Type B pancreatic cell (in vitro differentiated cells): ENCODE results near the gene FCF1. TPM values are rescaled to one million over a fixed set of nuclear protein-coding genes. Genes with fewer than 3 reads are reported as not detected.
A peak's percentile ranks its signal among the peaks of the same experiment; 100 is the strongest.
"Not testable (repeated sequence)": the region's sequence is repeated elsewhere in the genome, so short reads cannot be mapped to it uniquely, and the experiment has no call there.

Source experiments
- DNase-seq: peaks from one replicate; pipeline ENCODE4 v3.0.0; 2021; ENCODE audit warnings: mixed read lengths; ENCODE audit not compliant: unreplicated experiment; ENCODE audit errors: extremely low spot score
- H3K27ac Mint-ChIP-seq: 2 replicates; pipeline ENCODE4 v1.8.0; 2021; ENCODE audit warnings: mild to moderate bottlenecking, mixed read lengths
- H3K27me3 Mint-ChIP-seq: 2 replicates; pipeline ENCODE4 v1.8.0; 2021; ENCODE audit warnings: mixed read lengths
- H3K36me3 Mint-ChIP-seq: 2 replicates; pipeline ENCODE4 v1.8.0; 2021; ENCODE audit warnings: mixed read lengths
- H3K4me1 Mint-ChIP-seq: one replicate; pipeline ENCODE4 v1.8.0; 2021; ENCODE audit warnings: mixed read lengths; ENCODE audit not compliant: unreplicated experiment
- H3K4me3 Mint-ChIP-seq: 2 replicates; pipeline ENCODE4 v1.8.0; 2021; ENCODE audit warnings: mild to moderate bottlenecking, mixed read lengths
- H3K9me3 Mint-ChIP-seq: 2 replicates; pipeline ENCODE4 v1.8.0; 2021; ENCODE audit warnings: mixed read lengths
- CTCF ChIP-seq: fragments of 200-600 bp; sonication (generic); conservative IDR thresholded peaks from 2 replicates; pipeline ENCODE4 v1.5.0; 2021; ENCODE audit warnings: antibody characterized with exemption, mild to moderate bottlenecking
- total RNA-seq: library from RNA; stranded (reverse); gene quantifications from 2 replicates; pipeline ENCODE4 v1.2.1, GENCODE V29; 2021; ENCODE audit warnings: low replicate concordance

The FCF1 gene
- total RNA-seq, 1 donor from 2014 or later = 48.0 TPM

GRCh38 chr14:74754157-74754556, 41.2 kb downstream of the FCF1 start:
- DNase-seq = no peak

GRCh38 chr14:74754899-74755298, 42.0 kb downstream of the FCF1 start:
- TF ChIP-seq CTCF = no peak
- Mint-ChIP-seq H3K36me3 (no peaks in the 10 kb centered on the region), H3K27ac (no peak overlapping the region), H3K4me3 (no peak overlapping the region), H3K9me3 (no peaks in the 10 kb centered on the region), H3K27me3 (peaks cover 3% of the 10 kb centered on the region), H3K4me1 (no peaks in the 10 kb centered on the region)
- DNase-seq = no peak

More at GRCh38 chr14:74754157-74754556, 41.2 kb downstream of the FCF1 start:
- Mint-ChIP-seq H3K4me3 (no peak overlapping the region), H3K4me1 (no peaks in the 10 kb centered on the region), H3K36me3 (no peaks in the 10 kb centered on the region), H3K27ac (no peak overlapping the region), H3K27me3 (peaks cover 3% of the 10 kb centered on the region), H3K9me3 (no peaks in the 10 kb centered on the region)
- no peak for TF ChIP-seq CTCF

GRCh38 chr14:74756326-74756725, 43.4 kb downstream of the FCF1 start:
- no peak for DNase-seq
- TF ChIP-seq CTCF = no peak
- no peak overlapping the region for H3K27ac Mint-ChIP-seq
- no peaks in the 10 kb centered on the region for H3K9me3 Mint-ChIP-seq
- peaks cover 7% of the 10 kb centered on the region for H3K27me3 Mint-ChIP-seq
- no peak overlapping the region for H3K4me3 Mint-ChIP-seq
- H3K4me1 Mint-ChIP-seq = no peaks in the 10 kb centered on the region
- H3K36me3 Mint-ChIP-seq = no peaks in the 10 kb centered on the region

- not testable (repeated sequence) for H3K4me1 Mint-ChIP-seq, H3K27ac Mint-ChIP-seq, H3K9me3 Mint-ChIP-seq, H3K4me3 Mint-ChIP-seq, DNase-seq, H3K36me3 Mint-ChIP-seq
- H3K27me3 Mint-ChIP-seq = peaks cover 10% of the 10 kb centered on the region
Observed at GRCh38 chr14:74758505-74758904, 45.6 kb downstream of the FCF1 start.

GRCh38 chr14:74762917-74763802, 50.2 kb downstream of the FCF1 start, which contains the start of gene YLPM1:
YLPM1 (plus strand) TSS chr14:74763316; CDS start chr14:74763490, 174 bp downstream.
- H3K36me3 Mint-ChIP-seq = peaks cover 19% of the 10 kb centered on the region
- peak within 1 kb of the TSS; percentile 94 for H3K4me3 Mint-ChIP-seq
- TF ChIP-seq CTCF = peak; percentile 66
- H3K9me3 Mint-ChIP-seq = no peaks in the 10 kb centered on the region
- peaks cover 36% of the 10 kb centered on the region for H3K4me1 Mint-ChIP-seq
- peak within 1 kb of the TSS; percentile 91 for H3K27ac Mint-ChIP-seq
- peaks cover 8% of the 10 kb centered on the region for H3K27me3 Mint-ChIP-seq
- DNase-seq = peak; percentile 93

GRCh38 chr14:74763803-74764531, 51.0 kb downstream of the FCF1 start:
- DNase-seq = no peak
- H3K27ac Mint-ChIP-seq = peak overlapping the region; percentile 91
- no peaks in the 10 kb centered on the region for H3K9me3 Mint-ChIP-seq
- H3K27me3 Mint-ChIP-seq = peaks cover 8% of the 10 kb centered on the region
- H3K36me3 Mint-ChIP-seq = peaks cover 23% of the 10 kb centered on the region
- peak overlapping the region; percentile 94 for H3K4me3 Mint-ChIP-seq
- TF ChIP-seq CTCF = no peak
- H3K4me1 Mint-ChIP-seq = peaks cover 40% of the 10 kb centered on the region
